DMS53 (cell line): Measurements from ENCODE around the gene GPC5.
"Not testable (repeated sequence)": the region's sequence is repeated elsewhere in the genome, so short reads cannot be mapped to it uniquely, and the experiment has no call there.

Source experiments
- DNase-seq: peaks from one replicate; lab custom pipeline; 2025; lab: John Stamatoyannopoulos, UW

GPC5 gene

GRCh38 chr13:92864584-92865284, 1466.3 kb downstream of the GPC5 start:
- no peak for DNase-seq

GRCh38 chr13:92873029-92873428, 1474.6 kb downstream of the GPC5 start:
- DNase-seq = no peak

- DNase-seq = no peak
Observed at GRCh38 chr13:92886535-92887077, 1488.2 kb downstream of the GPC5 start.

DNA sequence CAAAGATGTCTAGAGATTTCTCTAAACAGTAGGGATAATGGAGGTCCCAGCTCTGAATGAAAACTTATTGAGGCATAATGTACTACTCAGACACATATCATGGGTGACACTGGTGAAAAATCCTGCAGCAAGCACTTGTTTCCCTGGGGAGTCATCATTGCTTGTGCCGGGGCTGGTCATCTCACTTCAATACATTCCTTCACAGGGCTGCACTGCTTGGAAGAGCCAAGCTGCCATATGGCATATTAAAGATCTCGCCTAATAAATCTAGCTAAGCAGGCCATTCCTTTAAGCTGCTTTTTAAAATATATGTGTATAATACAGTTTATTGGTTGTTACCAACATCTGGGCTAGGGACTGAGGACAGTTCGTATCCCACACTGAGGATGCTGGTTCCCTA, 1496.0 kb downstream of the GPC5 start:
- DNase-seq = no peak

DNA sequence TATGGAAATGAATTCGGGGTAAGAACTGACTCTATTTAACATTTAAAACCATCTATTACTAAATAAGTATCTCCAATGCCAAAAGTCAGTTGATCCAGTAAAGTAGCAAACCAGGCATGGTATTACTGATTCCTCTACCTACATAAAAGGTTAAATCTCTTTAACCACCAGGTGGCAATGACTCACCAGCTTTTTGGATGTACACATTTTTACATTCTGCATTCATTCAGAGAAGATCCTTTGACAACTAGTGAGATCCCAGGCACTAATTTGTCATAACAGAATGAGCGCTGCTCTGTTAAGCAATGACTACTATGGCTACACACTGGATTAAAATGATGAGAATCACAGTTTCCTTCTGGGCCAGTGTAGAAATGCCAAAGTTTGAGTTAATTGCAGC, 1498.4 kb downstream of the GPC5 start:
- DNase-seq = peak; percentile 48

- DNase-seq = not testable (repeated sequence)
Observed at GRCh38 chr13:92898946-92899345, 1500.5 kb downstream of the GPC5 start.

DNA sequence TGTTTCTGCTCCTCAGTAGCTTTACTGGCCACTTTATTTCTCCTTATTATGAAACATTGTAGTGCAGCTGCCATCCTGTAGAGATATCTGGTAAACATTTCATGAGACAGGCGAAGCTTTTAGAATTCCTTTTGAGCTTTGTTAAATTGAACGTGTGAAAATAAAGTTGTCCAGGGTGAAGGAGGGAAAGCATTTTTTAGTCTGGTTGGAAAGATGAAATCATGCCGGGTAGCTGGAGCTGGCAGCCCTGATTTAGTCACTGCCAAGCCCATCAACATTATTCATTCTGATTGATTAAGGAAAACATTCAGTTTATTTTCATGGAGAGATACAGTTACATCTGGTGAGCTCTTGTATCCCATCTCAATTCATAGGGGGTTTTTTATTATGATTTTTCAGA, 1502.0 kb downstream of the GPC5 start:
- no peak for DNase-seq

- no peak for DNase-seq
Observed at GRCh38 chr13:92901739-92902138, 1503.3 kb downstream of the GPC5 start.

DNA sequence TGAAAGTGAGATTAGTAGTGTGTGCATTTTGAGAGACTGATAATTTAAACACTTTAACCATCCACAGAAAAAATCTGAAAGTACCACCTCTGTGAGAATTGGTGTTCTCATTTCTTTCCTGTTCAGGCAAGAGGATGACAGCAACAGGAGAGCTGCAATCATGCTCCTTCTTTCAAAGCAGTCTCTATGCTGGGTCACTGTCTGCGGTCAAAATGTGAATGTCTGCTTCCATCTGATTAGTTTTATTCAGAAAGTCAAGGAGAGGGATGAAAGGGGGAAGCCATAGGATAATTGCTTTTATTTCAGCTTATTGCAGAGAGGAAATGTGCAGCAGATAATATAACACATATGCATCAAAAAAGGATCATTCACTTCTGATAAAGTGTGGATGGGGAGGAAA, 1514.2 kb downstream of the GPC5 start:
- DNase-seq = no peak

DNA sequence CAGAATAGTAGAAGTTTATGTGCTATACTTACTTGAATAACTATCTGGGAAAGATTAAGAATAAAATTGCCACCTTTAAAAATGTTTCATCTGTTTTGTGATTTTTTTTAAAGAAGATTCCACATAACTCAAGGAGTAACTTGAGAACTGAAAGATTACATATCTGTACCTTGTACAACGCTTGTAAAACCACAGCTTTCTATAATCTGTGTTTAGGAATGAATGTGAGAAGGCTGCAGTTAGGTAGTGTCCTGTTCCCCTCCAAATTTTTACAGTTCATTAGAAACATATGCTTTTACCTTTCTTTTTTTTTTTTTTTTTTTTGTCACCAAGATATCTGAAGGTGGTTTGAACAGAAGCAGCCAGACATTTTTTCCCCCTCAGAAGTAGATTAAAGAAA, 1515.4 kb downstream of the GPC5 start:
- no peak for DNase-seq
